Osteocyte (in vitro differentiated cells): ENCODE data around the gene ANAPC7. TPM values are rescaled to one million over a fixed set of nuclear protein-coding genes. Genes with fewer than 3 reads are reported as not detected.

Experiments
- DNase-seq: peaks from one replicate; pipeline ENCODE4 v3.0.0; 2021; ENCODE audit warnings: mixed read lengths; ENCODE audit not compliant: unreplicated experiment; ENCODE audit errors: extremely low spot score
- H3K27ac Mint-ChIP-seq: one replicate; pipeline ENCODE4 v1.8.0; 2021; ENCODE audit warnings: mild to moderate bottlenecking, mixed read lengths; ENCODE audit not compliant: unreplicated experiment
- H3K27me3 Mint-ChIP-seq: one replicate; pipeline ENCODE4 v1.8.0; 2021; ENCODE audit warnings: mixed read lengths; ENCODE audit not compliant: unreplicated experiment
- H3K36me3 Mint-ChIP-seq: one replicate; pipeline ENCODE4 v1.8.0; 2021; ENCODE audit warnings: mixed read lengths; ENCODE audit not compliant: unreplicated experiment
- H3K4me1 Mint-ChIP-seq: one replicate; pipeline ENCODE4 v1.8.0; 2021; ENCODE audit warnings: mixed read lengths; ENCODE audit not compliant: unreplicated experiment
- H3K4me3 Mint-ChIP-seq: one replicate; pipeline ENCODE4 v1.8.0; 2021; ENCODE audit warnings: mild to moderate bottlenecking, moderate library complexity, mixed read lengths; ENCODE audit not compliant: unreplicated experiment
- H3K9me3 Mint-ChIP-seq: one replicate; pipeline ENCODE4 v1.8.0; 2021; ENCODE audit warnings: mixed read lengths; ENCODE audit not compliant: unreplicated experiment
- CTCF ChIP-seq: fragments of 200-600 bp; sonication (generic); IDR thresholded peaks from 2 replicates; pipeline ENCODE4 v1.5.0; 2021; ENCODE audit warnings: antibody characterized with exemption, mild to moderate bottlenecking, moderate library complexity
- long read RNA-seq: library from polyadenylated mRNA; unstranded; transcript quantifications from one replicate; pipeline ENCODE4 v2.0.0, GENCODE V29; 2021
- total RNA-seq: library from RNA; stranded (reverse); gene quantifications from 2 replicates; pipeline ENCODE4 v1.2.1, GENCODE V29; 2021

ANAPC7 gene
- 47.9 and 48.8 TPM in 2 replicates for total RNA-seq
- long read RNA-seq, transcript ANAPC7-203 (11 exons, 3,045 nt): major isoform, 280 of 381 reads
- long read RNA-seq, transcript ANAPC7-201 (10 exons, 2,200 nt): minor isoform, 58 of 381 reads
- long read RNA-seq, partial matches to known transcripts: 9 of 381 reads
- long read RNA-seq, other reads (novel, unspliced or antisense): 33 of 381 reads

GRCh38 chr12:110403146-110403975 lies at the start of gene ANAPC7:
Gene ANAPC7 (minus strand): TSS chr12:110403708. CDS start chr12:110403627, 81 bp downstream.
- Mint-ChIP-seq H3K9me3 (no peaks in the 10 kb centered on the region), H3K4me1 (peaks cover 22% of the 10 kb centered on the region), H3K27me3 (no peaks in the 10 kb centered on the region), H3K4me3 (peak within 1 kb of the TSS; percentile 100), H3K36me3 (peaks cover 13% of the 10 kb centered on the region), H3K27ac (peak within 1 kb of the TSS; percentile 100)
- TF ChIP-seq CTCF: peak; percentile 15
- DNase-seq: peak; percentile 96

GRCh38 chr12:110451263-110451662 lies 47.8 kb upstream of the ANAPC7 start:
- H3K27ac Mint-ChIP-seq: no peak overlapping the region
- no peaks in the 10 kb centered on the region for H3K27me3 Mint-ChIP-seq

GRCh38 chr12:110449799-110450497 lies 46.4 kb upstream of the ANAPC7 start, which contains the start of gene ARPC3:
Gene ARPC3 (minus strand): TSS chr12:110450337. CDS start chr12:110450260, 77 bp downstream.
- DNase-seq: peak; percentile 97
- Mint-ChIP-seq H3K9me3 (no peaks in the 10 kb centered on the region), H3K36me3 (peaks cover 21% of the 10 kb centered on the region), H3K4me1 (peaks cover 35% of the 10 kb centered on the region), H3K4me3 (peak within 1 kb of the TSS; percentile 100), H3K27ac (peak within 1 kb of the TSS; percentile 100), H3K27me3 (no peaks in the 10 kb centered on the region)
- TF ChIP-seq CTCF: peak; percentile 88

More at GRCh38 chr12:110451263-110451662, 47.8 kb upstream of the ANAPC7 start:
- Mint-ChIP-seq H3K4me3 (peak overlapping the region; percentile 100), H3K36me3 (peaks cover 15% of the 10 kb centered on the region), H3K4me1 (peaks cover 31% of the 10 kb centered on the region), H3K9me3 (no peaks in the 10 kb centered on the region)
- TF ChIP-seq CTCF: no peak
- no peak for DNase-seq

DNA sequence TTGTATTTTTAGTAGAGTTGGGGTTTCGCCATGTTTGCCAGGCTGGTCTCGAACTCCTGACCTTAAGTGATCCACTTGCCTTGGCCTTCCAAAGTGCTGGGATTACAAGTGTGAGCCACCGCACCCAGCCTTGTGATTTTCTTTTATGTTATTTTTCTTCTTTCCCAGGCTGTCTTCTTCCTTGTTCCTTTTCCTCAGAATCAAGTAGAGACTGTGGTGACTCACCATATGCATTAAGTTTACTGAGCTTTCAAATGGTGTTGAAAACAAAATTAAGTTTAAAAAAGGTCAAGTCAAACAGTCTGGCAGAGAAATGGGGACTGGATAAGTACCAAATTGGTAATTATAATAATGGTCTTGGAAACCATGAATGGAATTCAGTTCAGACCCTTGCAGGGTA lies 40.9 kb upstream of the ANAPC7 start:
- Mint-ChIP-seq H3K4me1 (peaks cover 23% of the 10 kb centered on the region), H3K4me3 (no peak overlapping the region), H3K9me3 (no peaks in the 10 kb centered on the region), H3K36me3 (peaks cover 22% of the 10 kb centered on the region), H3K27me3 (no peaks in the 10 kb centered on the region), H3K27ac (no peak overlapping the region)
- DNase-seq: no peak
- no peak for TF ChIP-seq CTCF

DNA sequence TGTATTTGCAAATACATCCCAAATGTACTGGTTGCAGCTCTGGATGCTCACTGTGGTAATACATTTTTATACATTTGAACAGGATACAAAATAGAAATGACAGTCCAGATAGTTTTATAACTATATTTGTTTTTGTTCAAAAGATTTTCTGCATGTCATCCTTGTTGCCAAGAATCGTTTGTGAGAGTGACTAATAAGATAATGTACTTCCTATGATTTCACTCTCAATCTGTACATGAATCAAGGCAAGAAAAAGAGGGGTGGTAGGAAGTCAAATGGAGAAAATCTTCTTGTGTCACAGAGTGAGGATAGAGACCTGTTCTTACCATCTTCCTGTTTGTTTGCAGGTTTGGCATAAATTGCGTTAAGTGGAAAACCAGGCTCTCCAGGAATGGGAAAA lies 32.7 kb upstream of the ANAPC7 start:
- H3K27me3 Mint-ChIP-seq: no peaks in the 10 kb centered on the region
- no peak for TF ChIP-seq CTCF
- H3K36me3 Mint-ChIP-seq: peaks cover 38% of the 10 kb centered on the region
- H3K4me3 Mint-ChIP-seq: no peak overlapping the region
- H3K9me3 Mint-ChIP-seq: no peaks in the 10 kb centered on the region
- H3K27ac Mint-ChIP-seq: no peak overlapping the region
- DNase-seq: no peak
- peaks cover 3% of the 10 kb centered on the region for H3K4me1 Mint-ChIP-seq
